LHCN-M2 (cell line): Measurements from ENCODE around the gene NNT. TPM values are rescaled to one million over a fixed set of nuclear protein-coding genes. Genes with fewer than 3 reads are reported as not detected.
A peak's percentile ranks its signal among the peaks of the same experiment; 100 is the strongest.
"Not testable (repeated sequence)": the region's sequence is repeated elsewhere in the genome, so short reads cannot be mapped to it uniquely, and the experiment has no call there.

Experiments
- DNase-seq: peaks from one replicate; pipeline ENCODE4 v3.0.0-alpha.2; 2012; ENCODE audit warnings: low read depth
- total RNA-seq: library from RNA; depleted of rRNA; stranded (reverse); fragments of >200 nt; gene quantifications from 2 replicates; pipeline ENCODE4 v1.2.3, GENCODE V29; 2014

Gene NNT
- total RNA-seq, 1 experiment from 2014 or later: 92.1 TPM

GRCh38 chr5:43582082-43583005, 20.6 kb upstream of the NNT start:
- DNase-seq: no peak

GRCh38 chr5:43583724-43584123, 19.3 kb upstream of the NNT start:
- DNase-seq: no peak

DNA sequence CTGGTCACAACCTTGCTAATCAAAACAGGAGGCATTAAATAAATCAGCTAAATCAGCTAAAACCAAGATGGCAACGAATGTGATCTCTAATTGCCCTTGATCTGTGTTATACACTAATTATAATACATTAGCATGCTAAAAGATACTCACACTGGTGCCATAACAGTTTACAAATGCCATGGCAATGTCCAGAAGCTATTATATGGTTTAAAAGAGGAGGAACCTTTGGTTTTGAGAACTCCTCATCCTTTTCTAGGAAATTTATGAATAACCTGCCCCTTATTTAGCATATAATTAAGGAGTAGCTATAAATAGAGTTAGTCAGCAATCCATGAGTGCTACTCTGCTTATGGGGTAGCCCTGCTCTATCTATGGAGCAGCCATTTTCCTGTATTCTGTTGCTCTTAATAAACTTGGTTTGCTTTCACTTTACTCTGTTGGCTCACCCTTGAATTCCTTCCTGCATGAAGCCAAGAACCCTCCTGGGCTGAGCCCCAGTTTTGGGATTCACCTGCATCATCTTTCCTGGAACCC, 18.7 kb upstream of the NNT start:
- DNase-seq: no peak

- DNase-seq: no peak
Observed at GRCh38 chr5:43588842-43589241, 14.1 kb upstream of the NNT start.

GRCh38 chr5:43589310-43589709, 13.7 kb upstream of the NNT start:
- DNase-seq: no peak

GRCh38 chr5:43590700-43591099, 12.3 kb upstream of the NNT start:
- DNase-seq: no peak

DNA sequence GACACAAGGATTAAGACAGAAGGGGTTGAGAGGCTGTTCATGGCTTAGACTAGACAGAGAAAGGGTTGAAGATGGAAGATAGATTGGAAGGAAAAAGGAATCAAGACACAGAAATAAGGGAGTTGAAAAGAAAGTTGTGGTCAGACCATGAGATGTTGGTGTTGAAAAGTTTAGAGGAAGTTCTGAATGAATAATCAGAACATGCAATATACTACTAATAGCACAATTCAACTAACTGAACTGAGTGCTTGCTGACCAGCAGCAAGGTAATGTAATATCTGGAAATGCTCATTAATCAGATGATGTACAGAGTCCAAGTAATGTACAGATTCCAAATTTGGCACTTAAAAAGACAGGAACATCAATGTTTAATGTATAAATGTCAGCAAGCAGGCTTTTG, 10.6 kb upstream of the NNT start:
- DNase-seq: no peak

DNA sequence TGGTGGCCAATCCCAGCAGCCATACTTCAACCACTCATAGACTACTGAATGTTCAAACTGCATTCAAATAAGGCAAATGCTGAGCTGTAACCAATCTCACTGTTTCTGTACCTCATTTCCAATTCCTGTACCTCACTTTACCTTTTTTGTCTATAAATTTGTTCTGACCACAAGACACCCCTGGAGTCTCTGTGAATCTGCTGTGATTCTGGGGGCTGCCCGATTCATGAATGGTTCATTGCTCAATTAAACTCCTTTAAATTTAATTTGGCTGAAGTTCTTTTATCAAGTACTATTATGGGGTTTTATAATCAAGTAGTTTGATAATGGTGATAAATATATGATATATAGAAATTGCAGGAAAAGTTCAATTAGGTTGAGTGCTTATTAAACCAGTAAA, 4.1 kb upstream of the NNT start:
- not testable (repeated sequence) for DNase-seq

DNA sequence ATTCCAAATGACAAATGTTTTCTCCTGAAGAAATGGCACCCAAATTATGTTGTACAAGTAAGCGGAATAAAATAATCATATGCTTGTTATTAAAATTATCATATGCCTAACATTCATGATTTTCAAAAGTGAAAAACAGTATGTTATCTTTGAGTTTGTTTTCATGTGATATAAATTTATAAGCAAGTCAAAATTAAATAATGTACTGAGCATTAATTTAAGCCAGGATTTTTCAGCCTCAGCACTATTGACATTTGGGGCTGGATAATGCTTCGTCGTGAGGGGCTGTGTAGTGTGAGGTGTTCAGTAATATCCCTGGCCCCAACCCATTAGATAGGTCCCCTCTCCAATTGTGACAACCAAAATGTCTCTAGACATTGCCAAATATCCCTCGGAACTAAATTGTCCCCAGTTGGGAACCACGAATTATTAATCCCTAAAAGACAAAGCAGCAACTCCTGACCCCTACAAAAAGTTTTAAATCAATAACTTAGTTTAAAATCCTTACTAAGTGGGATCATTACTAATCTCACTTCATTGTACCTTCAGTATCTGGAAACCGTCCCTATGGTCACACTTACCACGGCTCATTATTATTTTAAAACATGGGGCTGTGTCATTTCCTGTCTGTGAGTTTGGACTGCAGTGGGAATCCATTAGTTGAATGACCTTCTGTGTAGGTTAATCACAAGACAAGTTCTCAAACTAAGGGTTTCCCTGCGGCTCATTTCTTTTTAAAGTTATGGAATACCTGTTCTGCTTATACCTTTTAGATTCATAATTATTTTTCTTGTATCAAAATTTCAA, 1.3 kb upstream of the NNT start:
- peak; percentile 47 for DNase-seq

GRCh38 chr5:43603344-43604217, 601 bp downstream of the NNT start:
- peak; percentile 72 for DNase-seq

GRCh38 chr5:43604699-43605098, 1.7 kb downstream of the NNT start:
- DNase-seq: no peak

DNA sequence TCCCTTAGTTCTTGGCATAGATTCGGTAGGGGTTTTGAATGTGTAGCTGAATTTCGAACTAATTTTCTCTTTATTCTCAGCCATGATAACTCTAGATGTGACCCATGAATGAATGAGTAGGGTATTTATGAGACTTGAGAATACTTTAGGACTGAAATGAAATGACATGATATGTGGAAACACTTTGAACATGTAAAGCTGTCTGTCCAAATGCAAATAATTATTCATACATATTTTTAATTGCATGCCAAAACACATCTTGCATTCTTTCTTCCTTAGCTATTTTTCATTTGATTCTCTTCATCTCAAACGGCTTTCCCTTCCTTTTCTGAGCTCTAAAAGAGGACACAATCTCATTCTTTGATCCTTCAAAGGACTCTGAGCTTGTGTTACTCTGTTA, 3.4 kb downstream of the NNT start:
- DNase-seq: no peak

DNA sequence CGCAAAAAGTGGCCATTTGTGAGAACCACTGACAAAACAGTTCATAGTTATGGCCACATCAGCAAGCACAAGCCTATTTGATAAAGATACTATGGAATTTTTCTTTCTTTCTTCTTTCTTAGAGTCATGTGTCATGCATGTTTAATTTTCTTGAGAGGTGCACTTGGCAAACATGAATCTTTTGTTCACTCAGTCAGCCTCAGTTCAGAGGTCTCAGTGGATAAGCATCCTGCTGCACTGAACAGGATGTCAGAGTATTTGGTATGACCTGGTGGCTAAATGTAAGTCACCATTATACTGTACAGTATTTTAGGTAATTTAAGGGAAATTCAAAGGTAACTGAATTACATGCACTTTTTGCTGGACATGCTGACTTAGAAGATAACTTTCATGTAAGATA, 5.4 kb downstream of the NNT start:
- no peak for DNase-seq

DNA sequence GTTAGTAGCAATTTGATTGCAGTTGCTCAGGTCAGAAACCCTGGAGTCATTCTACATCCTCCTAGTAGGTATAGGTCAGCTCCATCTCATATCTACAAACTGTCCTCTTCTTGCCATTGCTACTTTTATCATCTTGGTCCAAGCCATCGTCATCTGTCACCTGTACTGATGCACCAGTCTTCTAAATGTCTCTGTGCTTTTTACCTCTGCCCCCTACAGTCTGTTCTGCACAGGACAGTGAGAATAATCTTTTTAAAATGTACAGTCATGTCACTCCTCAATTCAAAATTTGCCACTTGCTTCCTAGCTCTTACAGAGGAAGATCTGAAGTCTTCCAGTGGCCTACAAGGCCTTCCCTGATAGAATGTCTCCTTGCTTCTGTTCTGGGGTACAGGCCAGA, 6.8 kb downstream of the NNT start:
- no peak for DNase-seq

- no peak for DNase-seq
Observed at GRCh38 chr5:43613370-43613769, 10.4 kb downstream of the NNT start.

DNA sequence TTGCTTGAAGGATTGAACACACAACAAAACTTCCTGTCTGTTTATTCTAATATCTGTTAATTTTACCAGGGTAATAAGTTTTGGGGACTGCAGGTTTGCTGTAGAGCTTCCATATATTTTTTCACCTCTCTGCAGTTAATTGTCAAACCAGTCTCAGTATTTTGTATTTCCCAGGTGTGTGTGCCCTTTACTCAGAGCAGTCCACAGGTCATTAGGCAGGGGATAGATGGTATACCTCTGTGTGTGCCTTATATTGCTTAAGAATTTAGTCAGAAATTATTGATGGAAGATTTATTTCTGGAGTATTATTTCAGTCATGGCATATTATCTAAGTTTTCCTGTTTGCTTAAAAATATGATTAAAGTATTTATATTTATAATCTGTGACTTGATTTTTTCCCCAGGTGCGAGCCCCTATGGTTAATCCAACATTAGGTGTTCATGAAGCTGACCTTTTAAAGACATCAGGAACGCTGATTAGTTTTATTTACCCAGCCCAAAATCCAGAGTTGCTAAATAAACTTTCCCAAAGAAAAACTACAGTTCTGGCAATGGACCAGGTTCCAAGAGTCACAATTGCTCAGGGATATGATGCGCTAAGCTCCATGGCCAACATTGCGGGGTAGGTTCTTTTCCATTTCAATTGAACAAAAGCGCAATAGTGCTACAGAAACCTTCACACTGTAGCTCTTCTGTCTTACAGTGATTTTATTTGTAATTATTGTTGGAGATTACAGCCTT, 12.6 kb downstream of the NNT start:
- DNase-seq: no peak

GRCh38 chr5:43616535-43616934, 13.6 kb downstream of the NNT start:
- DNase-seq: no peak

DNA sequence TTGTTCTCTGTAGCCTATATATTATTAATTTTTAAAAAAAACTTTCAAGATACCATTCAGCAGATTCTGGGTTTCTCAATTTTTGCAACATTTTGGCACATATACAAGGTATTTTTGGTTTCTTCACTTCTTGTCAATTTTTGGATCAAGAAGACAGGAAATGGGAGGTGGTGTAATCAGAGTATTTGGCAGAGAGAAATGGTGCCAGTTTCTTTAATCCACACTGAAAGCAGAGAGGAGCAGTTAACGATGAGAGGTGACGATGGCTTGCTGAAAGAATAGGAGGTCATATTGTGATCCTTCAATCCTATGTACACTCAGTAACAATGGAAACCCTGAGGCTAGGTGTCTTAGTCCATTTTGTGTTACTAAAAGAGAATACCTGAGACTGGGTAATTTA, 16.4 kb downstream of the NNT start:
- DNase-seq: no peak

DNA sequence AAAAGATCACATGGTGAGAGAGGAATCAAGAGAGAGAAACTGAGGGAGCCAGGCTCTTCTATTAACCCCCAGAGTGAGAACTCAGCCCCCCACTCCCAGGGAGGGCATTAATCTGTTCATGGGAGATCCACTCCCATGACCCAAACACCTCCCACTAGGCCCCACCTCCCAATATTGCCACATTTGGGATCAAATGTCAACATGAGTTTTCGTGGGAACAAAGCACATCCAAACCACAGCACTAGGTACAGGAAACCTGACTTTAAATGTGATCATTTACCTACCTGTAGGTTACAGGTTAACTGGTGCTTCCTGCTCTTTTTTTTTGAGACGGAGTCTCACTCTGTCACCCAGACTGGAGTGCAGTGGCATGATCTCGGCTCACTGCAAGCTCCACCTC, 16.9 kb downstream of the NNT start:
- DNase-seq: no peak

- no peak for DNase-seq
Observed at GRCh38 chr5:43620944-43621505, 18.0 kb downstream of the NNT start.
